RWPE2 (cell line): ENCODE measurements around the gene TRPM2.

Experiments used
- ATAC-seq: fragments of 200-7000 bp; cut with Tn5 transposase; 3 replicates; pipeline ENCODE4 v1.9.1; 2021; ENCODE audit warnings: low read depth
- DNase-seq: peaks from one replicate; pipeline ENCODE4 v3.0.0-alpha.2; 2020; ENCODE audit warnings: low spot score
- H3K27ac ChIP-seq: fragments of 450-650 bp; 2 replicates; pipeline ENCODE4 v1.5.1; 2017; ENCODE audit warnings: mild to moderate bottlenecking; ENCODE audit not compliant: poor library complexity, severe bottlenecking
- H3K27me3 ChIP-seq: fragments of 250-450 bp; sonication (Bioruptor Pico); 2 replicates; pipeline ENCODE4 v1.5.1; 2021; ENCODE audit warnings: mild to moderate bottlenecking, moderate library complexity; ENCODE audit not compliant: insufficient read depth, poor library complexity, severe bottlenecking
- H3K36me3 ChIP-seq: fragments of 250-450 bp; sonication (Bioruptor Pico); 2 replicates; pipeline ENCODE4 v1.5.1; 2020; ENCODE audit warnings: low read depth, mild to moderate bottlenecking, moderate library complexity
- H3K4me1 ChIP-seq: fragments of 250-450 bp; sonication (Bioruptor Pico); 2 replicates; pipeline ENCODE4 v1.5.1; 2021; ENCODE audit warnings: mild to moderate bottlenecking, moderate library complexity; ENCODE audit not compliant: insufficient read depth, poor library complexity, severe bottlenecking
- H3K4me3 ChIP-seq: fragments of 250-450 bp; sonication (Bioruptor Pico); 2 replicates; pipeline ENCODE4 v1.5.1; 2021; ENCODE audit warnings: mild to moderate bottlenecking, moderate library complexity; ENCODE audit not compliant: severe bottlenecking
- H3K9me3 ChIP-seq: fragments of 250-450 bp; sonication (Bioruptor Pico); 2 replicates; pipeline ENCODE4 v1.5.1; 2021; ENCODE audit warnings: mild to moderate bottlenecking, moderate library complexity; ENCODE audit not compliant: severe bottlenecking
- TF ChIP-seq, protein P1 (sequence below): fragments of 450-650 bp; IDR thresholded peaks from one replicate; pipeline ENCODE4 v1.5.1; 2017; ENCODE audit warnings: mild to moderate bottlenecking, moderate library complexity; ENCODE audit not compliant: poor library complexity, severe bottlenecking

TRPM2 gene

DNA sequence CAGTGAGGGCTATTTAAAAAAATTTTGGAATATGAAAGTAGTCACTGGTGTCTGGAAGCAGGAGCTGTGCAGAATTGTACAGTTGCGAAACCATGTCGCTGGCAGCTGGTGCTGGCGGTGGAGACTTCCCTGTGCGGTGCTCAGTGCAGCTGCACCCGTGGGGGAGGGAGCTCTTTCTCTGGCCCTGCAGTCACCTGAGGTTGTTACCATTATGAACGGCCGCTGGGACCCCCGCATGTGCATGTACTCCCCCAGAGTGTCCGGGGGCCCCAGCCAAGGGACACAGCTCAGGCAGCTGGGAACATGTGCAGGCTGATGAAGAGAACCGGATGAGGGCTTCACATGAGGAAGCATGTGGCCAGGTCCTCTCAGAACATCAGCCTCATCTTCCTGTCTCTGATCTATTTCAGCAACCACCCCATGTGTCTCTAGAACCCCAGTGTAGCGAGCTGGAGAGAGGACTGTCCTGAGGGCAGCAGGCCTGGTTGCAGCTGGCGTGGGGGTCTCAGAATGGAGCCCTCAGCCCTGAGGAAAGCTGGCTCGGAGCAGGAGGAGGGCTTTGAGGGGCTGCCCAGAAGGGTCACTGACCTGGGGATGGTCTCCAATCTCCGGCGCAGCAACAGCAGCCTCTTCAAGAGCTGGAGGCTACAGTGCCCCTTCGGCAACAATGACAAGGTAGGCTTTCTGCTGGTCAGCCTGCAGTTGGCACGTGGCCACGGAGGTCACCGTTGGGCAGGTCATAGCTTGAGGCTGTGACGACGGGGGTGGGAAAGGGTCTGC lies at the start of gene TRPM2:
TRPM2 (plus strand) TSS at position 431 of the 780 bp plus-strand sequence; CDS start at position 511, 80 bp downstream.
- TF ChIP-seq, protein P1, sequence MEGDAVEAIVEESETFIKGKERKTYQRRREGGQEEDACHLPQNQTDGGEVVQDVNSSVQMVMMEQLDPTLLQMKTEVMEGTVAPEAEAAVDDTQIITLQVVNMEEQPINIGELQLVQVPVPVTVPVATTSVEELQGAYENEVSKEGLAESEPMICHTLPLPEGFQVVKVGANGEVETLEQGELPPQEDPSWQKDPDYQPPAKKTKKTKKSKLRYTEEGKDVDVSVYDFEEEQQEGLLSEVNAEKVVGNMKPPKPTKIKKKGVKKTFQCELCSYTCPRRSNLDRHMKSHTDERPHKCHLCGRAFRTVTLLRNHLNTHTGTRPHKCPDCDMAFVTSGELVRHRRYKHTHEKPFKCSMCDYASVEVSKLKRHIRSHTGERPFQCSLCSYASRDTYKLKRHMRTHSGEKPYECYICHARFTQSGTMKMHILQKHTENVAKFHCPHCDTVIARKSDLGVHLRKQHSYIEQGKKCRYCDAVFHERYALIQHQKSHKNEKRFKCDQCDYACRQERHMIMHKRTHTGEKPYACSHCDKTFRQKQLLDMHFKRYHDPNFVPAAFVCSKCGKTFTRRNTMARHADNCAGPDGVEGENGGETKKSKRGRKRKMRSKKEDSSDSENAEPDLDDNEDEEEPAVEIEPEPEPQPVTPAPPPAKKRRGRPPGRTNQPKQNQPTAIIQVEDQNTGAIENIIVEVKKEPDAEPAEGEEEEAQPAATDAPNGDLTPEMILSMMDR: no peak
- Histone ChIP-seq H3K36me3 (no peaks in the 10 kb centered on the region), H3K9me3 (no peaks in the 10 kb centered on the region), H3K27ac (no peak within 1 kb of the TSS), H3K4me1 (no peaks in the 10 kb centered on the region), H3K27me3 (peaks cover 40% of the 10 kb centered on the region), H3K4me3 (no peak within 1 kb of the TSS)
- no peak for ATAC-seq
- no peak for DNase-seq

DNA sequence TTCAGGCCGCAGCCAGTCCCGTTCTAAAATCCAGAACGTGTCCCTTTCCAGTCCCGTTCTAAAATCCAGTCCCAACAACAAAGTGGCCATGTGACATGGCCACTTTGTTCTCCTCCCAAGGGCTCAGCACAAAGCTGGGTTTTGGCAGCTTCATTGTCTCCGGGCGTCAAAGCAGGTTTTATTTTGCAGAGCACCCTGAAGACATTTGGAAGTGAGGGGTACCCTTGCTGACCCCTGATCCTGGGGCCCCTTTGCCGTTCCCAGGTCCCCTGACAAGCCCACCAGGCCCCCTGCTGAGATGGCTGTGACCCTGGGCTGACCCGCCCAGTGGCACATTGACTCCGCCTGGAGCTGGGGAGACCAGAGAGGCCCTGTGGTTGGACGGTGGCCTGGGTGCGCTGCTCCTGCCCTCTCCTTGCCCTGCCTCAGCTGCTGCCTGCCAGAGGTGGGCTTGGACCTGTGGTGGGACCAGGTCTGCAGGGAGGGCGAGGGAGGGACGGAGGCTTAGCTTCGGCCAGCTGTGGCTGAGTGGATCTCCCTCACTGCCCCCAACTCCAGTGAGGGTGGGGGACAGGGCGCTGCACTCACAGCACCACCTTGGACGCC lies 49.3 kb upstream of the TRPM2 start:
- no peak overlapping the region for H3K4me3 ChIP-seq
- ATAC-seq: no peak
- DNase-seq: no peak

DNA sequence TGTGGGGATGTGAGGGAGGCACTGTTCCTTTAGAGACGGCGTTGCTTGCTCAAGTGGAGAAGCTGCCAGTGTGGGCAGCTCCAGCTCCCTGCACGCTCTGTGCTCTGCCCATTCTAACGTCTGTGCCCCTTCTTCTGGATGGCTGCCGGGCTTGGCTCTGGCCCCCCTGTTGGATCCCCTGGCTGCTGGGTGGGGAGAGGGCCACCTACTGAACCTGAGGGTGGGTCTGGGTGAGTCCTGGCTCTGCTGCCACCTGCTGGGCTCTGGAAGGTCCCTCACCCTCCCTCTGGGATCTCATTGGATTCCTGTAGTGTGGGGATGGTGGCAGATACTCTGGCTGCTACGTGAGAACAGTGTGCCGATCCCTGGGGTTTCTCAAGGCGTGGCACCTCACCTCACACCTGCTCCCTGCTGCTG lies 48.5 kb upstream of the TRPM2 start:
- H3K27me3 ChIP-seq: no peaks in the 10 kb centered on the region
- H3K9me3 ChIP-seq: no peaks in the 10 kb centered on the region
- H3K4me1 ChIP-seq: no peaks in the 10 kb centered on the region
- no peak overlapping the region for H3K27ac ChIP-seq
- no peak overlapping the region for H3K4me3 ChIP-seq
- peaks cover 20% of the 10 kb centered on the region for H3K36me3 ChIP-seq
- ATAC-seq (peak; percentile 50), DNase-seq (no peak)
- TF ChIP-seq, protein P1: peak; percentile 56

More for the DNA sequence above, 49.3 kb upstream of the TRPM2 start:
- TF ChIP-seq, protein P1: no peak
- H3K36me3 ChIP-seq: peaks cover 20% of the 10 kb centered on the region
- H3K9me3 ChIP-seq: no peaks in the 10 kb centered on the region
- H3K27me3 ChIP-seq: no peaks in the 10 kb centered on the region
- H3K27ac ChIP-seq: no peak overlapping the region
- peaks cover 2% of the 10 kb centered on the region for H3K4me1 ChIP-seq

DNA sequence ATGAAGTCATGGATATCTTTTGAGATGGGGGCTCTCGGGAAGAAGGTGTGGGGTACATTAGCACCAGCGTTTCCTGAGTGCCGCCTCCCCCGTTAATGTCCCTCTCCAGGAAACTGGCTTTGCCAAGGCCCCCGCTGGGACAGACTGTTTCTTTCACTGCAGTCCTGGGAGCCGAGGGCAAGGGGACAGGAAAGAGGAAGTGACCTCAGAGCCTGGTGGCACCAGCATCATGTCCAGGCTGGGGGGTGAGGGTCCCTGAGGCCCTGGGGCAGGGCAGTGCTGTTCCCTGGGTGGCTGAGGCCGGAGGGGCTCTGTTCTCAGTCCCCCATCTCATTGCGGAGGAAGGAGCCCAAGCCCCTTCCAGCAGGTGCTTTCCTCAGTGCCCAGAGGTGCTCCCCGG lies 47.7 kb upstream of the TRPM2 start:
- no peaks in the 10 kb centered on the region for H3K4me1 ChIP-seq
- no peak overlapping the region for H3K4me3 ChIP-seq
- H3K27ac ChIP-seq: no peak overlapping the region
- peaks cover 20% of the 10 kb centered on the region for H3K36me3 ChIP-seq
- H3K27me3 ChIP-seq: no peaks in the 10 kb centered on the region
- H3K9me3 ChIP-seq: no peaks in the 10 kb centered on the region
- ATAC-seq (no peak), DNase-seq (no peak)
- TF ChIP-seq, protein P1: no peak
